Endothelial cell of umbilical vein (primary cell): ENCODE results near the gene TBC1D5. TPM values are rescaled to one million over a fixed set of nuclear protein-coding genes. Genes with fewer than 3 reads are reported as not detected.

Source experiments
- BruUV-seq: library from RNA; stranded (reverse); fragments of 400-500 nt; replicated peaks from 2 replicates; lab custom pipeline; 2021; lab: Mats Ljungman, UMichigan
- CTCF ChIA-PET: fragments of 300-600, 350-600 bp; sonication (Branson Sonifier 250); formaldehyde crosslinking; loops from one replicate; lab custom pipeline; 2021; ENCODE audit warnings: antibody characterized with exemption, inconsistent platforms; lab: Charles Lee
- POLR2A ChIA-PET: fragments of 300-600, 350-600 bp; sonication (Branson Sonifier 250); formaldehyde crosslinking; loops from one replicate; lab custom pipeline; 2021; ENCODE audit warnings: antibody characterized with exemption, inconsistent platforms; lab: Charles Lee
- DNase-seq: peaks from one replicate; pipeline ENCODE4 v3.0.0-alpha.2; 2011; ENCODE audit warnings: low read depth, low spot score
- FAIRE-seq: peaks from 2 replicates; lab custom pipeline; 2011; peaks lifted over from hg19 to GRCh38; lab: Jason Lieb, UNC
- H2AFZ ChIP-seq: 2 replicates; pipeline ENCODE4 v1.6.0; 2012; ENCODE audit warnings: low read depth, low read length, control low read depth, inconsistent platforms
- H3K27ac ChIP-seq: 2 replicates; pipeline ENCODE4 v1.5.1; 2011; ENCODE audit warnings: low read depth, mild to moderate bottlenecking, control low read depth, low read length, moderate library complexity; ENCODE audit not compliant: insufficient read depth
- H3K27me3 ChIP-seq, 2 experiments: 2 replicates each; pipeline versions ENCODE4 v1.6.0 to v1.6.1; 2011; ENCODE audit warnings: low read length in 2 of 2, mixed read lengths in 1 of 2; ENCODE audit not compliant: control insufficient read depth in 2 of 2, insufficient read depth in 2 of 2
- H3K36me3 ChIP-seq, 2 experiments: 2 replicates in 1 of 2; 3 replicates in 1 of 2; pipeline ENCODE4 v1.5.1; 2011; ENCODE audit warnings: low read length in 2 of 2, mild to moderate bottlenecking in 1 of 2, moderate library complexity in 1 of 2; ENCODE audit not compliant: control insufficient read depth in 2 of 2, insufficient read depth in 2 of 2; ENCODE audit errors: extremely low read depth in 1 of 2
- H3K4me1 ChIP-seq: 3 replicates; pipeline ENCODE4 v1.5.1; 2011; ENCODE audit warnings: mild to moderate bottlenecking, low read length; ENCODE audit not compliant: control insufficient read depth, insufficient read depth; ENCODE audit errors: extremely low read depth
- H3K4me2 ChIP-seq: 2 replicates; pipeline ENCODE4 v1.6.1; 2011; ENCODE audit warnings: low read length, control low read depth, mixed read lengths; ENCODE audit not compliant: insufficient read depth
- H3K4me3 ChIP-seq, 3 experiments: fragments of 200-600 bp in 1 of 3; sonication (generic), shearing (Covaris generic) in 1 of 3; replicated peaks in 1 of 3; 2 replicates each; pipeline ENCODE4 v1.5.1; 2011 to 2016; ENCODE audit warnings: control low read depth in 3 of 3, low read length in 3 of 3, mild to moderate bottlenecking in 2 of 3, inconsistent platforms in 1 of 3, low read depth in 1 of 3, moderate library complexity in 1 of 3; ENCODE audit not compliant: insufficient read depth in 1 of 3
- H3K79me2 ChIP-seq: 2 replicates; pipeline ENCODE4 v1.6.0; 2012; ENCODE audit warnings: low read length, inconsistent platforms; ENCODE audit not compliant: control insufficient read depth, insufficient read depth
- H3K9ac ChIP-seq: replicated peaks from 2 replicates; pipeline ENCODE3; 2011; ENCODE audit warnings: low read length, control low read depth; ENCODE audit not compliant: insufficient read depth; ENCODE audit errors: extremely low read depth
- H3K9me1 ChIP-seq: replicated peaks from 3 replicates; pipeline ENCODE4 v1.6.0; 2011; ENCODE audit warnings: mild to moderate bottlenecking, low read length; ENCODE audit not compliant: control insufficient read depth, insufficient read depth; ENCODE audit errors: extremely low read depth
- H3K9me3 ChIP-seq: replicated peaks from 2 replicates; pipeline ENCODE4 v1.5.1; 2012; ENCODE audit warnings: low read length, inconsistent platforms; ENCODE audit not compliant: control insufficient read depth, insufficient read depth
- H4K20me1 ChIP-seq: replicated peaks from 2 replicates; pipeline ENCODE3; 2011; ENCODE audit warnings: mild to moderate bottlenecking, low read length; ENCODE audit not compliant: control insufficient read depth, insufficient read depth; ENCODE audit errors: extremely low read depth
- CTCF ChIP-seq, 2 donors: IDR thresholded peaks; 1 replicate in 1 of 2; 2 replicates in 1 of 2; pipeline ENCODE4 v1.5.1; 2011; ENCODE audit warnings: low read length in 2 of 2, mild to moderate bottlenecking in 2 of 2, moderate library complexity in 2 of 2, control low read depth in 1 of 2, inconsistent platforms in 1 of 2, low read depth in 1 of 2; ENCODE audit not compliant: insufficient read depth in 1 of 2; ENCODE audit errors: extremely low read depth in 1 of 2
- EZH2 ChIP-seq: IDR thresholded peaks from 2 replicates; pipeline ENCODE4 v1.6.1; 2012; ENCODE audit warnings: borderline replicate concordance, low read depth, mild to moderate bottlenecking, moderate library complexity, low read length, inconsistent platforms; ENCODE audit not compliant: severe bottlenecking
- FOS ChIP-seq: IDR thresholded peaks from 2 replicates; pipeline ENCODE4 v1.6.1; 2011; ENCODE audit warnings: mild to moderate bottlenecking, low read length, moderate library complexity, borderline replicate concordance; ENCODE audit not compliant: insufficient read depth
- GATA2 ChIP-seq: IDR thresholded peaks from 2 replicates; pipeline ENCODE4 v1.7.0; 2011; ENCODE audit warnings: low read depth, mild to moderate bottlenecking, moderate library complexity, mixed read lengths, low read length; ENCODE audit not compliant: insufficient read length, insufficient read depth
- JUN ChIP-seq: IDR thresholded peaks from 2 replicates; pipeline ENCODE4 v1.6.1; 2011; ENCODE audit warnings: borderline replicate concordance, low read depth; ENCODE audit not compliant: insufficient read length, insufficient read depth
- MYC ChIP-seq: IDR thresholded peaks from one replicate; pipeline ENCODE4 v1.6.1; 2011; ENCODE audit warnings: mild to moderate bottlenecking, low read depth, low read length
- POLR2A ChIP-seq: IDR thresholded peaks from 2 replicates; pipeline ENCODE4 v1.6.1; 2012; ENCODE audit warnings: low read depth, mild to moderate bottlenecking, control low read depth, low read length
- POLR2AphosphoS5 ChIP-seq: IDR thresholded peaks from 2 replicates; pipeline ENCODE4 v1.6.1; 2012; ENCODE audit warnings: low read depth, mild to moderate bottlenecking, control low read depth, low read length, moderate library complexity; ENCODE audit not compliant: insufficient read depth
- dilution Hi-C: fragments of 300-500 bp; cut with MboI; formaldehyde crosslinking; loops from one replicate; pipeline ENCODE4 v1.15.0; 2019; ENCODE audit warnings: low sequenced_read_pairs; ENCODE audit not compliant: extremely low pct_ligation_motif_present
- intact Hi-C: fragments of 100-400 bp; cut with micrococcal nuclease; formaldehyde crosslinking; loops from one replicate; pipeline ENCODE4 v1.10.0; 2022
- polyA plus RNA-seq, 4 experiments: library from polyadenylated mRNA; depleted of rRNA in 3 of 4; stranded (reverse) in 3 of 4; unstranded in 1 of 4; fragments of >200 nt; gene quantifications; 2 replicates each; pipeline versions ENCODE4 v1.2.1 to v1.2.3, GENCODE V29; 2011 to 2012; ENCODE audit warnings: missing spikeins in 1 of 4
- total RNA-seq: library from RNA; stranded (reverse); gene quantifications from 2 replicates; pipeline ENCODE4 v1.2.3, GENCODE V29; 2021
- TF ChIP-seq, protein P1 (sequence below): IDR thresholded peaks from 2 replicates; pipeline ENCODE4 v1.6.1; 2011; ENCODE audit not compliant: insufficient read depth, insufficient read length

The TBC1D5 gene
- total and polyA plus RNA-seq, 2 donors (not counting 3 experiments of a cell fraction or from before 2014, with no cell fraction given): 17.5 to 44.7 TPM

DNA sequence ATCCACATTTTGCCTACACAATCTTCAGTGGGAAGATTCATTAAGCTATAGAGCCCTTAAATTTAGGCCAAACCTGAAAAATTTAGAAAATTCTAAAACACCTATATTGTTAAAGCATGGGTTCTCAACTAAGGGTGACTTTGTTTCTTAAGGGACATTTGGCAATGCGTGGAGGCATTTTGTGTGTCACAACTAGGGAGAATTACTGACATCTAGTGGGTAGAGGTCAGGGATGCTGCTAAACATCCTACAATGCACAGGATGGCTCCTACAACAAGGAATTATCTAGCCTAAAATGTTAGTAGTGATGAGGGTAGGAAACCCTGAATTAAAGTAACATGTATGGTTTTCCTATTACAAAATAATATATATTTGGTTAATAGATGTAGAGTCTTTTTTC is 55.8 kb downstream of the TBC1D5 start:
- ChIA-PET POLR2A (interaction anchor here (0.7 kb wide), 1 partner anchor 1712 kb away, joined by 5 read pairs; no protein-coding TSS in a partner anchor), CTCF (no interaction called here)
- Histone ChIP-seq H3K36me3 (no peaks in the 10 kb centered on the region), H3K4me2 (no peak overlapping the region), H3K9me3 (no peaks in the 10 kb centered on the region), H2AFZ (no peak overlapping the region), H4K20me1 (peaks cover 3% of the 10 kb centered on the region), H3K27me3 (no peaks in the 10 kb centered on the region), H3K27ac (no peak overlapping the region), H3K4me1 (no peaks in the 10 kb centered on the region), H3K4me3 (no peak overlapping the region), H3K9ac (no peak overlapping the region), H3K79me2 (peaks cover 7% of the 10 kb centered on the region), H3K9me1 (no peaks in the 10 kb centered on the region)
- intact Hi-C loops: no loop called here
- FAIRE-seq: no peak
- no peak for DNase-seq
- no TSS peak for BruUV-seq
- TF ChIP-seq, protein P1, sequence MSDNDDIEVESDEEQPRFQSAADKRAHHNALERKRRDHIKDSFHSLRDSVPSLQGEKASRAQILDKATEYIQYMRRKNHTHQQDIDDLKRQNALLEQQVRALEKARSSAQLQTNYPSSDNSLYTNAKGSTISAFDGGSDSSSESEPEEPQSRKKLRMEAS: no peak
- TF ChIP-seq POLR2AphosphoS5: no peak
- no peak for TF ChIP-seq FOS
- no peak for TF ChIP-seq CTCF (IDR thresholded peaks at IDR 0.05; ENCODE audit: extremely low read depth in 1 of 2, insufficient read depth in 1 of 2, low read depth in 1 of 2, low read length in 2 of 2)
- no peak for TF ChIP-seq MYC
- no peak for TF ChIP-seq JUN
- TF ChIP-seq POLR2A: no peak
- TF ChIP-seq EZH2: no peak
- TF ChIP-seq GATA2: no peak
- dilution Hi-C loops: no loop called here
